K562 (cell line): ENCODE results near the gene U2SURP. TPM values are rescaled to one million over a fixed set of nuclear protein-coding genes. Genes with fewer than 3 reads are reported as not detected.
A peak's percentile ranks its signal among the peaks of the same experiment; 100 is the strongest.

ENCODE experiments used
- CBFB ChIP-seq: sonication (generic); formaldehyde crosslinking; IDR thresholded peaks from 2 replicates; pipeline ENCODE4 v1.4.0; 2020; ENCODE audit warnings: mild to moderate bottlenecking, missing genetic modification reagents
- ELK1 ChIP-seq: sonication (generic); formaldehyde crosslinking; IDR thresholded peaks from 2 replicates; pipeline ENCODE4 v1.8.1; 2022; ENCODE audit warnings: missing genetic modification reagents
- ESRRB ChIP-seq: fragments of 250-450 bp; sonication (Bioruptor Pico); IDR thresholded peaks from 2 replicates; pipeline ENCODE4 v1.5.0; 2020; ENCODE audit warnings: mild to moderate bottlenecking, moderate library complexity, borderline replicate concordance
- ETV1 ChIP-seq: fragments of 450-650 bp; conservative IDR thresholded peaks from 2 replicates; pipeline ENCODE4 v1.6.1; 2016; ENCODE audit warnings: missing genetic modification characterization, control low read depth, low read depth, missing compliant biosample characterization
- FOXA3 ChIP-seq, 2 experiments: fragments of 450-650 bp in 1 of 2; sonication (generic) in 1 of 2; formaldehyde crosslinking; IDR thresholded peaks in 1 of 2; conservative IDR thresholded peaks in 1 of 2; 2 replicates each; pipeline versions ENCODE4 v1.4.0 to v1.8.0; 2020 to 2022; ENCODE audit warnings: mild to moderate bottlenecking in 2 of 2, missing genetic modification reagents in 1 of 2
- HBP1 ChIP-seq: fragments of 450-650 bp; formaldehyde crosslinking; IDR thresholded peaks from 2 replicates; pipeline ENCODE4 v1.4.0; 2022; ENCODE audit warnings: missing genetic modification characterization
- ILF3 ChIP-seq: fragments of 450-650 bp; IDR thresholded peaks from 2 replicates; pipeline ENCODE4 v1.6.1; 2018; ENCODE audit warnings: antibody characterized with exemption, mild to moderate bottlenecking, moderate library complexity, borderline replicate concordance
- ILK ChIP-seq: fragments of 450-650 bp; IDR thresholded peaks from 2 replicates; pipeline ENCODE4 v1.6.1; 2016; ENCODE audit warnings: missing genetic modification characterization, low read depth, mild to moderate bottlenecking, missing compliant biosample characterization, moderate library complexity, borderline replicate concordance
- MAFG ChIP-seq: fragments of 450-650 bp; conservative IDR thresholded peaks from 2 replicates; pipeline ENCODE4 v1.6.1; 2016; ENCODE audit warnings: missing genetic modification characterization, missing compliant biosample characterization
- MCM2 ChIP-seq: fragments of 450-650 bp; IDR thresholded peaks from 2 replicates; pipeline ENCODE4 v1.6.1; 2017; ENCODE audit warnings: low read depth, mild to moderate bottlenecking
- MECOM ChIP-seq: fragments of 250-450 bp; sonication (Bioruptor Pico); IDR thresholded peaks from 2 replicates; pipeline ENCODE4 v1.8.0; 2022; ENCODE audit warnings: inconsistent platforms
- MTF1 ChIP-seq: fragments of 250-450 bp; sonication (Bioruptor Pico); IDR thresholded peaks from 2 replicates; pipeline ENCODE4 v1.9.0; 2021; ENCODE audit warnings: moderate library complexity, mild to moderate bottlenecking, inconsistent platforms, borderline replicate concordance
- NONO ChIP-seq, 2 experiments: fragments of 200-400 bp in 1 of 2; fragments of 450-650 bp in 1 of 2; formaldehyde crosslinking in 1 of 2; IDR thresholded peaks; 2 replicates each; pipeline ENCODE4 v1.6.1; 2017; ENCODE audit warnings: low read depth in 2 of 2, mild to moderate bottlenecking in 2 of 2, moderate library complexity in 2 of 2, low read length in 1 of 2
- NR1H2 ChIP-seq: sonication (generic); formaldehyde crosslinking; IDR thresholded peaks from 2 replicates; pipeline ENCODE4 v1.4.0; 2020; ENCODE audit warnings: mild to moderate bottlenecking, missing genetic modification reagents
- POLR2B ChIP-seq: fragments of 450-650 bp; IDR thresholded peaks from 2 replicates; pipeline ENCODE4 v1.6.1; 2018; ENCODE audit warnings: low read depth; ENCODE audit not compliant: partially characterized antibody
- RBM15 ChIP-seq: fragments of 200-400 bp; formaldehyde crosslinking; IDR thresholded peaks from 2 replicates; pipeline ENCODE4 v1.6.1; 2018; ENCODE audit warnings: mild to moderate bottlenecking, low read length, moderate library complexity; ENCODE audit not compliant: insufficient read depth
- U2AF2 ChIP-seq: fragments of 200-400 bp; formaldehyde crosslinking; optimal IDR thresholded peaks from 2 replicates; pipeline ENCODE3; 2017; ENCODE audit warnings: low read depth, mild to moderate bottlenecking, low read length
- YBX1 ChIP-seq: fragments of 450-650 bp; IDR thresholded peaks from 2 replicates; pipeline ENCODE4 v1.7.1; 2016; ENCODE audit warnings: mild to moderate bottlenecking
- ZNF12 ChIP-seq: sonication (generic); formaldehyde crosslinking; IDR thresholded peaks from 2 replicates; pipeline ENCODE4 v1.4.0; 2020; ENCODE audit warnings: mild to moderate bottlenecking, missing genetic modification reagents
- ZNF282 ChIP-seq: sonication (generic); formaldehyde crosslinking; IDR thresholded peaks from 2 replicates; pipeline ENCODE4 v1.8.1; 2023; ENCODE audit warnings: missing genetic modification reagents
- ZNF707 ChIP-seq: fragments of 250-450 bp; sonication (Bioruptor Pico); conservative IDR thresholded peaks from 2 replicates; pipeline ENCODE4 v1.8.0; 2022; ENCODE audit warnings: inconsistent platforms, mild to moderate bottlenecking, moderate library complexity
- ZNF785 ChIP-seq: fragments of 250-450 bp; sonication (Bioruptor Pico); IDR thresholded peaks from 2 replicates; pipeline ENCODE4 v1.4.0; 2020; ENCODE audit warnings: mild to moderate bottlenecking
- ZNF79 ChIP-seq: fragments of 250-450 bp; sonication (Bioruptor Pico); IDR thresholded peaks from 2 replicates; pipeline ENCODE4 v1.4.0; 2020; ENCODE audit warnings: low read depth, mild to moderate bottlenecking, moderate library complexity
- polyA plus RNA-seq, 8 experiments: library from polyadenylated mRNA; depleted of rRNA in 4 of 8; stranded (reverse) in 5 of 8; unstranded in 3 of 8; fragments of >200 nt; fragmentation: Nextera tagmentation in 2 of 8; fragmentation: Illumina TruSeq in 1 of 8; extraction: Ambion mirVana in 2 of 8; extraction: Trizol in 1 of 8; gene quantifications; 2 replicates each; pipeline versions ENCODE4 v1.2.1 to v1.2.3, GENCODE V29; 2011 to 2014; ENCODE audit warnings: inconsistent platforms in 1 of 8, missing spikeins in 1 of 8
- total RNA-seq, 7 experiments: library from RNA; depleted of rRNA in 6 of 7; stranded (reverse); fragments of >200 nt in 6 of 7; fragmentation: Illumina TruSeq in 2 of 7; extraction: Trizol in 2 of 7; gene quantifications; 2 replicates each; pipeline versions ENCODE4 v1.2.1 to v1.2.3, GENCODE V29; 2011 to 2021; ENCODE audit warnings: low replicate concordance in 1 of 7

The U2SURP gene
- total and polyA plus RNA-seq, 9 of the 15 experiments (the other 6 are each of a cell fraction or from before 2014, with no cell fraction given): 128 to 322 (median 191) TPM

- TF ChIP-seq FOXA3 (CRISPR knock-in tag; conservative IDR thresholded peaks at IDR 0.05 in 1 of 2, IDR thresholded peaks at IDR 0.05 in 1 of 2): no peak
- no peak for TF ChIP-seq ESRRB
- no peak for TF ChIP-seq YBX1
- TF ChIP-seq ILK (tag): no peak
- no peak for TF ChIP-seq ZNF79 (CRISPR knock-in tag)
- no peak for TF ChIP-seq CBFB (CRISPR knock-in tag)
- no peak for TF ChIP-seq ELK1 (CRISPR knock-in tag)
- no peak for TF ChIP-seq POLR2B
- no peak for TF ChIP-seq ZNF707 (CRISPR knock-in tag)
- TF ChIP-seq NONO (IDR thresholded peaks at IDR 0.05; ENCODE audit: low read depth in 2 of 2, low read length in 1 of 2): no peak
- no peak for TF ChIP-seq HBP1 (CRISPR knock-in tag)
- no peak for TF ChIP-seq ZNF282
- no peak for TF ChIP-seq MECOM (CRISPR knock-in tag)
- TF ChIP-seq RBM15: no peak
- no peak for TF ChIP-seq ILF3
- TF ChIP-seq MCM2: no peak
- peak; percentile 82 for TF ChIP-seq MAFG (tag)
- TF ChIP-seq MTF1 (CRISPR knock-in tag): no peak
- TF ChIP-seq ZNF785 (CRISPR knock-in tag): no peak
- TF ChIP-seq ETV1: peak; percentile 48; the same call in 1 of the 2 replicates
- no peak for TF ChIP-seq ZNF12 (CRISPR knock-in tag)
- TF ChIP-seq NR1H2 (CRISPR knock-in tag): no peak
- no peak for TF ChIP-seq U2AF2
These were observed 24.6 kb upstream of the U2SURP start (continued) for GRCh38 chr3:142976621-142977398.
